HepG2 (cell line): ENCODE measurements around the gene MRPL58. TPM values are rescaled to one million over a fixed set of nuclear protein-coding genes. Genes with fewer than 3 reads are reported as not detected.

Source experiments
- CHD4 ChIP-seq: fragments of 200-600 bp; sonication (generic); IDR thresholded peaks from 2 replicates; pipeline ENCODE4 v1.7.0; 2017; ENCODE audit warnings: mild to moderate bottlenecking, low read length, borderline replicate concordance
- ISL2 ChIP-seq: sonication (generic); formaldehyde crosslinking; IDR thresholded peaks from 2 replicates; pipeline ENCODE4 v1.5.0; 2020; ENCODE audit warnings: missing genetic modification reagents
- MAFK ChIP-seq, 2 experiments: IDR thresholded peaks in 1 of 2; conservative IDR thresholded peaks in 1 of 2; 2 replicates each; pipeline ENCODE4 v1.6.1; 2011; ENCODE audit warnings: improper control_type of control experiment in 2 of 2, low read length in 2 of 2
- MEF2D ChIP-seq: sonication (generic); formaldehyde crosslinking; IDR thresholded peaks from 2 replicates; pipeline ENCODE4 v1.5.1; 2020; ENCODE audit warnings: mild to moderate bottlenecking, missing genetic modification reagents
- MIER3 ChIP-seq: IDR thresholded peaks from 2 replicates; pipeline ENCODE4 v1.6.1; 2016; ENCODE audit warnings: missing compliant biosample characterization, borderline replicate concordance
- NFE2 ChIP-seq: sonication (generic); formaldehyde crosslinking; IDR thresholded peaks from 2 replicates; pipeline ENCODE4 v1.4.0; 2020; ENCODE audit warnings: missing genetic modification reagents
- PHB2 ChIP-seq: fragments of 450-650 bp; IDR thresholded peaks from 2 replicates; pipeline ENCODE4 v1.6.1; 2018; ENCODE audit not compliant: partially characterized antibody
- RBAK ChIP-seq: sonication (generic); formaldehyde crosslinking; IDR thresholded peaks from 2 replicates; pipeline ENCODE4 v1.5.1; 2020; ENCODE audit warnings: mild to moderate bottlenecking, missing genetic modification reagents
- SP5 ChIP-seq: IDR thresholded peaks from 2 replicates; pipeline ENCODE4 v1.6.1; 2016; ENCODE audit warnings: low read depth, borderline replicate concordance
- SYNCRIP ChIP-seq: fragments of 200-400 bp; formaldehyde crosslinking; IDR thresholded peaks from 2 replicates; pipeline ENCODE4 v1.6.1; 2018; ENCODE audit warnings: mild to moderate bottlenecking, low read depth, low read length; ENCODE audit not compliant: insufficient read depth
- ZBTB21 ChIP-seq: sonication (generic); formaldehyde crosslinking; IDR thresholded peaks from 2 replicates; pipeline ENCODE4 v1.4.0; 2020; ENCODE audit warnings: missing genetic modification reagents
- ZNF282 ChIP-seq: fragments of 450-650 bp; IDR thresholded peaks from 2 replicates; pipeline ENCODE4 v1.6.1; 2018; ENCODE audit not compliant: partially characterized antibody
- ZNF790 ChIP-seq: sonication (generic); formaldehyde crosslinking; IDR thresholded peaks from 2 replicates; pipeline ENCODE4 v1.8.0; 2022; ENCODE audit warnings: missing genetic modification reagents, mild to moderate bottlenecking, borderline replicate concordance
- ZNF816 ChIP-seq: sonication (generic); formaldehyde crosslinking; IDR thresholded peaks from 2 replicates; pipeline ENCODE4 v1.8.0; 2022; ENCODE audit warnings: missing genetic modification reagents, mild to moderate bottlenecking, borderline replicate concordance
- ZNF891 ChIP-seq: sonication (generic); formaldehyde crosslinking; IDR thresholded peaks from 2 replicates; pipeline ENCODE4 v1.5.0; 2020; ENCODE audit warnings: mild to moderate bottlenecking, missing genetic modification reagents
- polyA plus RNA-seq, 8 experiments: library from polyadenylated mRNA; depleted of rRNA in 3 of 8; stranded (reverse) in 7 of 8; unstranded in 1 of 8; fragments of >200 nt; fragmentation: Illumina TruSeq in 4 of 8; extraction: Trizol in 4 of 8; gene quantifications; 2 replicates each; pipeline versions ENCODE4 v1.2.1 to v1.2.3, GENCODE V29; 2011 to 2016; ENCODE audit warnings: low read depth in 4 of 8, missing spikeins in 1 of 8, mixed read lengths in 1 of 8; ENCODE audit not compliant: insufficient read depth in 1 of 8
- total RNA-seq, 5 experiments: library from RNA; depleted of rRNA; stranded (reverse); fragments of >200 nt; fragmentation: Illumina TruSeq; extraction: Trizol; gene quantifications; 2 replicates each; pipeline ENCODE4 v1.2.3, GENCODE V29; 2016; ENCODE audit warnings: low read depth in 1 of 5
- TF ChIP-seq, protein P1 (sequence below): sonication (generic); formaldehyde crosslinking; IDR thresholded peaks from 2 replicates; pipeline ENCODE4 v1.5.1; 2020; ENCODE audit warnings: missing genetic modification reagents, mild to moderate bottlenecking, borderline replicate concordance
- TF ChIP-seq, protein P2 (sequence below): sonication (generic); formaldehyde crosslinking; IDR thresholded peaks from 2 replicates; pipeline ENCODE4 v1.4.0; 2020; ENCODE audit warnings: missing genetic modification reagents
- TF ChIP-seq, protein P3 (sequence below): sonication (generic); formaldehyde crosslinking; IDR thresholded peaks from 2 replicates; pipeline ENCODE4 v1.5.1; 2020; ENCODE audit warnings: mild to moderate bottlenecking, missing genetic modification reagents, moderate library complexity
- TF ChIP-seq, protein P4 (sequence below): sonication (generic); formaldehyde crosslinking; IDR thresholded peaks from 2 replicates; pipeline ENCODE4 v1.4.0; 2020; ENCODE audit warnings: missing genetic modification reagents
- TF ChIP-seq, protein P5 (sequence below): sonication (generic); formaldehyde crosslinking; IDR thresholded peaks from 2 replicates; pipeline ENCODE4 v1.5.0; 2020; ENCODE audit warnings: mild to moderate bottlenecking, missing genetic modification reagents

The MRPL58 gene
- total and polyA plus RNA-seq, 2 of the 13 experiments (the other 11 are each of a cell fraction or from before 2014, with no cell fraction given), result 44.9 to 68.9 TPM

DNA sequence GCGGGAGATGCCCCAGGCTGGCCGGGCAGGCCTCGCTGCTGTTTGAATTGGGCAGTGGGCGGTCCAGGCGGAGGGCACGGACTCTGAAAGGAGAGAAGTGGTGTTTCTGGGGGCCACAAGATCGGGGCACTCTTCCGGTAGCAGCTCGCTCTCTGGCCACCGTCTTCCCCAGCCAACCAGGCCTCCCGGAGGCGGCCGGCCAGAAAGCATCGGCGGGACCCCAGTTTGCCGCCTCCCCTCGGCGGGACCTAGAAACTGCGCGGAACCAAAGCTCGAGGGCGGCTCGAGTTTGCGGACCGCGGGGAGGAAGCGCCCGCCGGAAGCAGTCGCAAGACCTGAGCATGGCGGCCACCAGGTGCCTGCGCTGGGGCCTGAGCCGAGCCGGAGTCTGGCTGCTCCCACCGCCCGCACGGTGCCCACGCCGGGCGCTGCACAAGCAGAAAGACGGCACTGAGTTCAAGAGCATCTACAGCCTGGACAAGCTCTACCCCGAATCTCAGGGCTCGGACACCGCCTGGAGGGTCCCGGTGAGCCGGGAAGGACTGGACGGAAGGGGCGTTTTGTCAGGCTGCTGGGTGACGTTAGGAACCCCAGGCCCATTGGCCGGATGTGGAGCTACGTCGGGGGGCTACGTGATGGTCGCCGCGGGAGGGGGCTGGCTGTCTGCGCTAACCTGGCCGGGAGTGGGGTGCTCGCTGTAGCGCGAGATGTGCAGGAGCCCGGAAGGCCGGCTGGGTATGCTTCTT, at the start of gene MRPL58 (continued):
- TF ChIP-seq ISL2 (CRISPR knock-in tag), result peak; percentile 91
- peak; percentile 75 for TF ChIP-seq SP5 (CRISPR knock-in tag)
- no peak for TF ChIP-seq ZNF282
- TF ChIP-seq, protein P1, sequence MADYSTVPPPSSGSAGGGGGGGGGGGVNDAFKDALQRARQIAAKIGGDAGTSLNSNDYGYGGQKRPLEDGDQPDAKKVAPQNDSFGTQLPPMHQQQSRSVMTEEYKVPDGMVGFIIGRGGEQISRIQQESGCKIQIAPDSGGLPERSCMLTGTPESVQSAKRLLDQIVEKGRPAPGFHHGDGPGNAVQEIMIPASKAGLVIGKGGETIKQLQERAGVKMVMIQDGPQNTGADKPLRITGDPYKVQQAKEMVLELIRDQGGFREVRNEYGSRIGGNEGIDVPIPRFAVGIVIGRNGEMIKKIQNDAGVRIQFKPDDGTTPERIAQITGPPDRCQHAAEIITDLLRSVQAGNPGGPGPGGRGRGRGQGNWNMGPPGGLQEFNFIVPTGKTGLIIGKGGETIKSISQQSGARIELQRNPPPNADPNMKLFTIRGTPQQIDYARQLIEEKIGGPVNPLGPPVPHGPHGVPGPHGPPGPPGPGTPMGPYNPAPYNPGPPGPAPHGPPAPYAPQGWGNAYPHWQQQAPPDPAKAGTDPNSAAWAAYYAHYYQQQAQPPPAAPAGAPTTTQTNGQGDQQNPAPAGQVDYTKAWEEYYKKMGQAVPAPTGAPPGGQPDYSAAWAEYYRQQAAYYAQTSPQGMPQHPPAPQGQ (CRISPR knock-in tag), result peak; percentile 49; the same call in 1 of the 2 replicates
- TF ChIP-seq ZNF790 (CRISPR knock-in tag), result 0 out of 2 replicates have a peak, but pooled peaks have one; percentile 81
- TF ChIP-seq MAFK (conservative IDR thresholded peaks at IDR 0.05 in 1 of 2, IDR thresholded peaks at IDR 0.05 in 1 of 2; ENCODE audit: low read length in 2 of 2), result 0 out of 4 replicates have a peak, but pooled peaks of 1 of the 2 experiments have one; percentile 9
- TF ChIP-seq CHD4, result no peak
- TF ChIP-seq MEF2D, result peak; percentile 40; the same call in 1 of the 2 replicates
- TF ChIP-seq, protein P2, sequence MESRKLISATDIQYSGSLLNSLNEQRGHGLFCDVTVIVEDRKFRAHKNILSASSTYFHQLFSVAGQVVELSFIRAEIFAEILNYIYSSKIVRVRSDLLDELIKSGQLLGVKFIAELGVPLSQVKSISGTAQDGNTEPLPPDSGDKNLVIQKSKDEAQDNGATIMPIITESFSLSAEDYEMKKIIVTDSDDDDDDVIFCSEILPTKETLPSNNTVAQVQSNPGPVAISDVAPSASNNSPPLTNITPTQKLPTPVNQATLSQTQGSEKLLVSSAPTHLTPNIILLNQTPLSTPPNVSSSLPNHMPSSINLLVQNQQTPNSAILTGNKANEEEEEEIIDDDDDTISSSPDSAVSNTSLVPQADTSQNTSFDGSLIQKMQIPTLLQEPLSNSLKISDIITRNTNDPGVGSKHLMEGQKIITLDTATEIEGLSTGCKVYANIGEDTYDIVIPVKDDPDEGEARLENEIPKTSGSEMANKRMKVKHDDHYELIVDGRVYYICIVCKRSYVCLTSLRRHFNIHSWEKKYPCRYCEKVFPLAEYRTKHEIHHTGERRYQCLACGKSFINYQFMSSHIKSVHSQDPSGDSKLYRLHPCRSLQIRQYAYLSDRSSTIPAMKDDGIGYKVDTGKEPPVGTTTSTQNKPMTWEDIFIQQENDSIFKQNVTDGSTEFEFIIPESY, result peak; percentile 72; the same call in 1 of the 2 replicates
- TF ChIP-seq, protein P3, sequence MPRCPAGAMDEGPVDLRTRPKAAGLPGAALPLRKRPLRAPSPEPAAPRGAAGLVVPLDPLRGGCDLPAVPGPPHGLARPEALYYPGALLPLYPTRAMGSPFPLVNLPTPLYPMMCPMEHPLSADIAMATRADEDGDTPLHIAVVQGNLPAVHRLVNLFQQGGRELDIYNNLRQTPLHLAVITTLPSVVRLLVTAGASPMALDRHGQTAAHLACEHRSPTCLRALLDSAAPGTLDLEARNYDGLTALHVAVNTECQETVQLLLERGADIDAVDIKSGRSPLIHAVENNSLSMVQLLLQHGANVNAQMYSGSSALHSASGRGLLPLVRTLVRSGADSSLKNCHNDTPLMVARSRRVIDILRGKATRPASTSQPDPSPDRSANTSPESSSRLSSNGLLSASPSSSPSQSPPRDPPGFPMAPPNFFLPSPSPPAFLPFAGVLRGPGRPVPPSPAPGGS (CRISPR knock-in tag), result peak; percentile 60; the same call in 1 of the 2 replicates
- TF ChIP-seq RBAK (CRISPR knock-in tag), result no peak; the same call in 1 of the 2 replicates
- TF ChIP-seq, protein P4, sequence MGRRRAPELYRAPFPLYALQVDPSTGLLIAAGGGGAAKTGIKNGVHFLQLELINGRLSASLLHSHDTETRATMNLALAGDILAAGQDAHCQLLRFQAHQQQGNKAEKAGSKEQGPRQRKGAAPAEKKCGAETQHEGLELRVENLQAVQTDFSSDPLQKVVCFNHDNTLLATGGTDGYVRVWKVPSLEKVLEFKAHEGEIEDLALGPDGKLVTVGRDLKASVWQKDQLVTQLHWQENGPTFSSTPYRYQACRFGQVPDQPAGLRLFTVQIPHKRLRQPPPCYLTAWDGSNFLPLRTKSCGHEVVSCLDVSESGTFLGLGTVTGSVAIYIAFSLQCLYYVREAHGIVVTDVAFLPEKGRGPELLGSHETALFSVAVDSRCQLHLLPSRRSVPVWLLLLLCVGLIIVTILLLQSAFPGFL (CRISPR knock-in tag), result peak; percentile 96; the same call in 1 of the 2 replicates
- TF ChIP-seq PHB2, result no peak
- TF ChIP-seq ZBTB21 (CRISPR knock-in tag), result peak; percentile 75
- peak; percentile 94 for TF ChIP-seq ZNF891 (CRISPR knock-in tag)
- TF ChIP-seq SYNCRIP, result no peak
- TF ChIP-seq ZNF816 (CRISPR knock-in tag), result 0 out of 2 replicates have a peak, but pooled peaks have one; percentile 72
- TF ChIP-seq, protein P5, sequence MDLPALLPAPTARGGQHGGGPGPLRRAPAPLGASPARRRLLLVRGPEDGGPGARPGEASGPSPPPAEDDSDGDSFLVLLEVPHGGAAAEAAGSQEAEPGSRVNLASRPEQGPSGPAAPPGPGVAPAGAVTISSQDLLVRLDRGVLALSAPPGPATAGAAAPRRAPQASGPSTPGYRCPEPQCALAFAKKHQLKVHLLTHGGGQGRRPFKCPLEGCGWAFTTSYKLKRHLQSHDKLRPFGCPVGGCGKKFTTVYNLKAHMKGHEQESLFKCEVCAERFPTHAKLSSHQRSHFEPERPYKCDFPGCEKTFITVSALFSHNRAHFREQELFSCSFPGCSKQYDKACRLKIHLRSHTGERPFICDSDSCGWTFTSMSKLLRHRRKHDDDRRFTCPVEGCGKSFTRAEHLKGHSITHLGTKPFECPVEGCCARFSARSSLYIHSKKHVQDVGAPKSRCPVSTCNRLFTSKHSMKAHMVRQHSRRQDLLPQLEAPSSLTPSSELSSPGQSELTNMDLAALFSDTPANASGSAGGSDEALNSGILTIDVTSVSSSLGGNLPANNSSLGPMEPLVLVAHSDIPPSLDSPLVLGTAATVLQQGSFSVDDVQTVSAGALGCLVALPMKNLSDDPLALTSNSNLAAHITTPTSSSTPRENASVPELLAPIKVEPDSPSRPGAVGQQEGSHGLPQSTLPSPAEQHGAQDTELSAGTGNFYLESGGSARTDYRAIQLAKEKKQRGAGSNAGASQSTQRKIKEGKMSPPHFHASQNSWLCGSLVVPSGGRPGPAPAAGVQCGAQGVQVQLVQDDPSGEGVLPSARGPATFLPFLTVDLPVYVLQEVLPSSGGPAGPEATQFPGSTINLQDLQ (CRISPR knock-in tag), result 0 out of 2 replicates have a peak, but pooled peaks have one; percentile 66
- no peak for TF ChIP-seq NFE2 (CRISPR knock-in tag)
- peak; percentile 59; the same call in 1 of the 2 replicates for TF ChIP-seq MIER3 (CRISPR knock-in tag)
